Hematopoietic multipotent progenitor cell treated with erythropoietin and hydrocortisone succinate and interleukin-3 and kit ligand, for 4 days (in vitro differentiated cells): ENCODE measurements around the gene ASAH2.
"Not testable (repeated sequence)": the region's sequence is repeated elsewhere in the genome, so short reads cannot be mapped to it uniquely, and the experiment has no call there.

Experiments used
- DNase-seq: peaks from one replicate; pipeline ENCODE4 v3.0.0-alpha.2; 2015

ASAH2 gene

DNA sequence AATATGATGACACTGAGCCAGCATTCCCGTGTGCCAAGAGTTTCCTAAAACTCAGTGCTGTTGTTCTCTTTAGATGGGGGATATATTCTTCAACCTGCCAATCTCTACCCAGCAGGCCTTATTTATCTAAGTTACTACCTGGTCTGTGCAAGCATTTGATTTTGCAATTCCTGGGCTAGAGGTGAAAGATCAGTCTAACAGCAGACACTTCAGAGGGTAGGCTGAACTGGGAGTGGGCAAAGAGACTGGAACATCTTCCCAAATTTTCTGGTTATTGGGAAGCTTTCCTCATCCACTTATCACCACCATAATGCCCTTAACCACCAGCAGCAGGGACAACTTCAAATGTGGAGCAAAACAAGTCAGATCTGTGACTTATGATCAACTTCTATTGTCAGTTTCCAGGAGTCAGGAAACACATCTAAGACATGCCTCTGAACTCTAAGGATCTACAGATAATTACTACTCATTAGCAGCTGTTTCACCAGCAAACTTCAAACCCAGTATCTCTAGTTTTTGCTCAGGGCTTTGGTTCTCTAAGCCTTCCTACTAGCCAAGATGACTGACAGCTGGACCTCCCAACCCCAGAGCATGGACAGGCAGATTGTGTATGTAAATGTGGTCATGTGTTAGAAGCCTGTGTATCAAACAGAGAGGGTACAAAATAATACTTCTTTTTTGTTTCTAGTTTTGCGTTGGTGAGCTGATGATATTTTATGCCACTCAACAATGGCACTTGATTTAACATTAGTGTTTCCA, 1.0 kb downstream of the ASAH2 start:
- no peak for DNase-seq

DNA sequence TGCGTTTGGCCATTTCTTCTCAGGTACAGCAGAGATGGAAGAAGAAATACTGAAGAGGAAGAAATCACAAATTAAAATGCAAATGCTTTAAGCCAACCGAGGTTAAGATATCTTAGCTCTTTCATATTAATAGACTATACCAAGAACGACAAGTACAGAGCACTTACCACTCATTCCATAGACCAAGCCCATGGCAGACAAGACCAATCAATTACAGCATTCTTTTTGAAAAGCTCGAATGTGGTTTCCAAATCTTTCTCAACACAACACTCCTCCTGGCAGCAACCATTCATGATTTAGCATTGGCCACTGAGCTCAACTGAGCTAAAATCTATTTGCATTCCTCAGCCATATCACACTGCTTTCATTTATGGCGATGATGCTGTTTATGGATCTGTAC, 2.7 kb downstream of the ASAH2 start:
- no peak for DNase-seq

DNA sequence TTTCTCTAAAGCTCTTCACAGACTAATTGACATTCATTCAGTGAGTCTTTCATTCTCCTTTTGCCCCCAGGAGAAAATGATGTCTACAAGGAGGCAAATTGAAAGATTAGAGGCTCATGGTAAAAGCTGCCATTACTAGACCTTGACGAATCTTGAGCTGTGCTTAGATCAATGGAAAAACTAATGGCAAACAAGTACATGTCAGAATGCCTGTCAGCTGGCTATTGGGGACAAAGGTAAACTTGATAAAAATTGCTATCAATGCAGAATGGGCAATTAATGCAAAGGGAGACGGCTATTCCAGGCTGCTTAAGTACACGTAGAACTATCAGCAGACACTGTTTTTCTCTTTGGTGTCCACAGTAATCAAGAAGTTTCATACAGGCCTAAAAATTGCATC, 3.3 kb downstream of the ASAH2 start:
- DNase-seq: no peak

DNA sequence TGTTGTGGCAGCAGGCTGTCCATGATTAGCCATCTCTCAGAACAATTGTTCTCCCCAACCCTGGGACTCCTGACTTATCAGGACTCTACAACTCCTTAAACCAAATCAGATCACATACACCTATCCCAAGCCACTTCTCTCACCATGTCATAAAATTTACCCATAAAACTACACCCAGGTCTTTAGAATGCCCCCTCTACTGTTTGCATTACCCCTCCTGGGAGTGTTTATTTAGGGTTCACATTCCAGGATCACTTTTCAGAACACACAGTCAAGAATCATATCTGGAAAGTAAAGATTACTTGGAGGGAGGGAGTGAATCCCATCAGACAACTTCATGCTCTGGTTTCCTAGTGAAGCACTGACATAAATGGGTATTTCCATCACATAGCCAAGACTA, 7.1 kb downstream of the ASAH2 start:
- DNase-seq: no peak

DNA sequence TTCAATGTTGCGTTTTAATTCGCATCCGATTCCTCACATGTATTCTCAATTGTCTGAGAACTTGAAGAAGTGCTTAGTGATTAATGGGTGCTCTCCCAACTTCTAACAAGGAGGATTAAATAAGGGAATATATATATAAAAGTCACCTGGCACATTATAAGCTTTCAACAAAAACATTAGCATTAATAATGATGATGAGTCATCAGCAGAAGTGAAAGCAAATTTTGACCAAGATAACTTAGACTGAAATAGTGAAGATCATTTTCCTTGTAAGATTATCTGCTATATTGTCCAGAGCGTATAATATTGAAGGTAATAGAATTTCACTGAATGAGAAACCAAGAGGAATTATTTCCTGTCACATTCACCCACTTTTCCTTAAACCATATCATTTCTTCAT, 8.5 kb downstream of the ASAH2 start:
- no peak for DNase-seq

DNA sequence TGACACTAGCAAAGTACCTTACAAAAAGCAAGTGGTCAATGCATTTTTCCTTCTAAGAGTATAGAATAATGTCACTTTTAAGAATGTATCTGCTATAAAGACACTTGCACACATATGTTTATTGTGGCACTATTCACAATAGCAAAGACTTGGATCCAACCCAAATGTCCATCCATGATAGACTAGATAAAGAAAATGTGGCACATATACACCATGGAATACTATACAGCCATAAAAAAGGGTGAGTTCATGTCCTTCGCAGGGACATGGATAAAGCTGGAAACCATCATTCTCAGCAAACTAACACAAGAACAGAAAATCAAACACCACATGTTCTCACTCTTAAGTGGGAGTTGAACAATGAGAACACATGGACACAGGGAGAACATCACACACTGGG, 9.8 kb downstream of the ASAH2 start:
- DNase-seq: not testable (repeated sequence)

DNA sequence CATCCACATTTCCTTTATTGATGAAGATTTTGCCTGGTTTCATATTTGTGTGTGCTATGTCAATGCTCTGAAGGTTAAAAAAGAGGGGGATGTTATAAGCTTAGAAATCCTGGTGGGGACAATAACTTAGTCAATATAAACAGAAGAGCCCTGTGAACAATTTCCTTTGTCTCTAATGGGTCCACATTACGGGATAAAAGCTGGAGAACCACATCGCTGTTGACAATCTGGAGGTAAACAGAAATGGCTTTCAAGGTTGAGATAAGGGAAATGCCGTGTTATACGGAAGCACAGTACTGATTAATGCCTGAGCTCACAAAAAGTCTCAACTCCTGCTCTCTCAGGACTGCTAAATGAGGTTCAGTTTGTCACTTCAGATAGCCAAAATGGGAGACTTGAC, 16.8 kb downstream of the ASAH2 start:
- DNase-seq: no peak

DNA sequence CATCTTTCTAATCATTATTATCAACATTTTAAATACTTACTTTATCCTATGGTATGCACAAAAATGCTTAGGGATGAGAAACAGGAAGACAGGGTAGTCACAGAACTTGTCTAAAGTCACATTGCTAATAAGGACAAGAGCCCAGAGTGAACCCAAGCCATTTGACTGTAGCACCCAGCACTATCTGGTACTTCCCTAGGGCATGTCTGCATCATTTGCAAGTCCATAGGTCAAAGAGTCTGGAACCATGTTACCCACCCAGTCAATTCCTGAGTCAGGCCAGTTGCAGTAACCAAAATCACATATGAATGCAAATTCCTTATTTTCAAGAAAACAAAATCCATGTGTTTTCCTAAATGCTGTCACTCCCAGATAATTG, 19.1 kb downstream of the ASAH2 start:
- DNase-seq: no peak

DNA sequence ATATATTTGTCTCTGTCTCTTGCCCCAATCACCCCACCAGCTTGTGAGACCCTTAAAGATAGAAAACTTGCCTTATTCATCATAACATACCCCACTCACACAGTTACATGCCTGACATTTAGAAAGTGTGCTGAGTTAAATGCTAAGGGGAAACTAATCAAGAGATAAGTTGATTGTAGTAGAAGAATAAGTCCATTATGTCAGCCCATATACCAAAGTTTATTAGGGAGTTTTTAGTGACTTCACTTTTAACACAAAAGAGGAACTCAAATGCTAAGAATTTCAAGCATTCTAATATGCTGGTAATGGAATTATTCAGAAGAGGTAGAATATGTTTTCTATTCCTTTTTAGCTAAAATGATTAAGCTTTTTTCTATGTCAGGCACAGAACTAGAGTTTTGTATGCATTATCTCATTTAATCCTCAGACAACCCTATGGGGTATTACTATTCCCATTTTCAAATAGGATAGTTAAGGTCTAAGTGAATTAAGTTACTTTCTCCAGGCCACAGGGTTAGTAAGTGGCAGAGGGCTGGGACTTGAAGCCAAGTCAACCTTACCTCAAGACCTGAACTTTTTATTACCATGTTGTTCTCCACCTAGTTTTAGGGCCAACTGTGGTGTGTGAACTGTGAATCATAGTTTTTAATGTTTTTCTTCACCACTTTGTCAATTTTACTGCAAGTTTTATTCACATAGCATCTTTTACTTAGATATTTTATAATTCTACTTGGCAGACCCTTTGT, 19.6 kb downstream of the ASAH2 start:
- DNase-seq: peak; percentile 9

DNA sequence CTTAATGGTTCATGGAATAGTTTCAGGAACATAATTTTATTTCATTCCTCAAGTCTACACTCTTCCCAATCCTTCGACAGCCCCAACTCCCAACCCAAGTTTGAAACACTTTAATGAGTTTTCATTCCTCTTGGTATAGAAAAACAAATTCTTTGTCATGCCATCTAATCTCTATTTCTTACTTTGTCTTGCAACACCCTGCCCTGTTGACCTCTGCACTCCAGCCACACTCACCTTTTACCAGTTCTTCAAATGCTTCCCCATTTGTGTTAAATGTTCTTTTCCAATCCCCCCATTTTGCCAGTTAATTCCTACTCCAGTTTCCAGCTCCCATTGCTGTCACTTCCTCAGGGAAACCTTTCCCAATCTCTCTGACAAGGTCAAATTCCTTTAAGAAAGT, 21.9 kb downstream of the ASAH2 start:
- DNase-seq: no peak

DNA sequence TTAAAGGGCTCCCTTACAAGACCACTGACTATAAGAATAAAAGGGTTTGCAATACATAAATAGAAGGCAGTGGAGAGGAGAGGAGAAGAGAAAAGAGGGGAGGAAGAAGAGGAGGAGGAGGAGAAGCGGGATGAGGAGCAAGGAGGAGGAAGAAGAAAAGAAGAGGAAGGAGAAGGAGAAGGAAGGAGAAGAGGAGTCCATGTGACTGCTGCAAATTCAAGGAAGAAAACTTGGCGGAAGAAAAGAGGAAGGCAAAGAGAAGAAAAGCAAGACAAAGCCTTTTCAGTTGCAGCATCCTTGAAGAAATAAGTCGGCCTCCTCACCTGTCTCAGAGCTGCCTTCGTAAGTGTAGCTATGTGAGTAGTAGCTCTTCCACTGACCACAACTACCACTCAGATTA, 22.6 kb downstream of the ASAH2 start:
- no peak for DNase-seq

DNA sequence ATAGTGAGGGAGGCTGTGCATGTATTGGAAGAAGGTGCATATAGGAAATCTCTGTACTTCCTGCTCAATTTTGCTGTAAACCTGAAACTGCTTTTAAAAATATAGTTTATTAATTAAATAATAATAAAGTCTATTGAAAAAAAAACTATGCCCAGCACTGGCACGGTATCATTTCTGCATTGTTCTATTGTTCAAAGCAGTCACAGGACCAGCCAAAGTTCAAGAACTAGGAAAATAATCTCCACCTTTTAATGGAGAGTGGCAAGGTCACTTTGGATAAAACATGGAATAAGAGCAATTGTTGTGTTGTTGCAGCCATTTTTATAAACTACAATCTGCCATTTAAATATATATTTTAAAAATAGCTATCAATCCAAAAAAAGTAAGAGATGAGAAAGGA, 24.7 kb downstream of the ASAH2 start:
- no peak for DNase-seq

DNA sequence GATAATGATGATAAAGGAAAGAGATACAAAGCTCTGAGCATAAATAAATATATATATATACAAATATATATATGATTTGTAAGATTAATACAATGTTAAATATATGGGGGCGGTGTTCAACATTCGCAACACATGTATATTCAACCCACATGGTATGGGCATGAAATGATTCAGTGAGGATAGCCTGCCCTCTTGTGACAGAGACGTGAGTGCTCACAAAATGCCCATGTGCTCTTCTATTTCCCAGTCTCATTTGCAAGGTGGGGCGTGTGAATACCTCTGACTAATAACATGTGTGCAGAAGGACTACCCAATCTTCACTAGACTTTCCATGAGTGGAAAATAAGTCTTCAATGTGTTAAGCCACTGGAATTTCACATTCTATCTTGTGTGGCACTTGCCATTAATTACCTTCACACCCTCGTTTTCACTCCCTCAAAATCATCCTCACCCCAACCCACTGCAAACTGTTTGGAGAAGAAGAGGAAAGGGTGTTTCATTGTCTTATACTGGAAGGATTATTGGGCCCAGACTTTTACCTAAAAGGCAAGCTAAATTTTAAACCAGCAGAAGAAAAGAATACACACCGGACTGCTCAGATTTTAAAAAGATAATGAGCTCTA, 26.9 kb downstream of the ASAH2 start:
- peak; percentile 84 for DNase-seq

DNA sequence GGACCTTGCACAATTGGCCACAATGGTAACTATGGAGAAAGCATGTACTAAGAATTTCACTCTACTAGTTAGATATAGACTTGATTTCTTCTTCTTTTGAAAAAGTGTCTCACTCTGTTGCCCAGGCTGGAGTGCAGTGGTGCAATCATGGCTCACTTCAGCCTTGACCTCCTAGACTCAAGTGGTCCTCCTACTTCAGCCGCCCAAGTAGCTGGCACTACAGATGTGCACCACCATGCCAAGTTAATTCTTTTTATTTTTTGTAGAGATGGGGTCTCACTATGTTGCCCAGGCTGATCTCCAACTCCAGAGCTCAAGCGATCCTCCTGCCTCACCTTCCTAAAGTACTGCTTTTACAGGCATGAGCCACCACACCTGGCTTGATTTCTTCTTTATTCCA, 29.1 kb downstream of the ASAH2 start:
- no peak for DNase-seq

DNA sequence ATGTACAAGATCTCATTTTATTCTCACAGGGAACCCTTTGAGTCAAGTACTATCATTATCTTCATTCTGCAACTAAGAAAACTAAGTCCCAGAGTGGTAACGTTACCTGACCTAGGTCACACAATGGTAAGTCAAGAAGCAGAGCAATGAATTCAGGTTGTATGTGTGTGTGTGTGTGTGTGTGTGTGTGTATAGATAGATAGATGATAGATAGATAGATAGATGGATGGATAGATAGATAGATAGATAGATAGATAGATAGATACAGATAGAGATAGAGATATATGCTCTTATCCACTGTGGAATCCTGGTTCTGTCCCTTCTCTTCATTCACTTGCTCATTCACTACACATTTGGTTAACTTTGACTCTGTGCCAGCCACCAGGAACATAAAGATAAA, 29.8 kb downstream of the ASAH2 start:
- no peak for DNase-seq

DNA sequence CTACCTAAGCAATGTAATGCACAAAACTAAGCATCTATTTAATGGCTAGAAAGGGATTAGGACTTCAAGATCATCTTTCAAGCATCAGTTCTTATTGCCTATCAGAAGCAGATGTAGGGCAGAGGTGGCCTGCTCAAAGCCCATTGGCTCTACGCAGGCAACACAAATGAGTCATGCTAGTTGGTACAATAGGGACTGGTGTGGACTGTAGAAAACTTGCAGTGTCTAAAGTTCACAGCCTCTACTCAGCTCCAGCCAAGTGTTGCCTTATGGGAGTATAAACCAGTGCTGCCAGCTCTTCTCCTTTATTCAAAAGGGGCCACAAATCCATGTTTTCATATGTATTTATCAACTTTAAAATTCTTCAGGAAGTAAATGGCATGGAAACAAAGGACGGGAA, 31.7 kb downstream of the ASAH2 start:
- DNase-seq: no peak

DNA sequence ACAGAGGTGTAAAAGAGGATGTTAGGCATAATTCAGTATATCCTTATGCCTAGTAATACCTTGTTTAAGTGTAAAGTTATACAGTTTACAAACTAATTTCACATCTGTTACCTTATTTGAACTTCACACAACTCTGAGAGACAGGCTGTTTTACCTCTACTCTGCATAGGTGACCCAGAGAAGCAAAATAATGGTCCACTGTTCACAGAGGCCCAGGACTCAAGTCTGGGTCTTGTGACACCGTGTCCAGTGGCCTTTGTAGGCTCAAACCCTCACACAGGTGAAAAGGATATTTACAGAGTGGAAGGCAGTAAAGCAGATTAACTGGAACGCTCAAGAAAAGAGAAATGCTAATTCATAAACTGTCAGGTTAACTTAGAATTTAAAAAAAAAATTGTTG, 32.1 kb downstream of the ASAH2 start:
- no peak for DNase-seq

DNA sequence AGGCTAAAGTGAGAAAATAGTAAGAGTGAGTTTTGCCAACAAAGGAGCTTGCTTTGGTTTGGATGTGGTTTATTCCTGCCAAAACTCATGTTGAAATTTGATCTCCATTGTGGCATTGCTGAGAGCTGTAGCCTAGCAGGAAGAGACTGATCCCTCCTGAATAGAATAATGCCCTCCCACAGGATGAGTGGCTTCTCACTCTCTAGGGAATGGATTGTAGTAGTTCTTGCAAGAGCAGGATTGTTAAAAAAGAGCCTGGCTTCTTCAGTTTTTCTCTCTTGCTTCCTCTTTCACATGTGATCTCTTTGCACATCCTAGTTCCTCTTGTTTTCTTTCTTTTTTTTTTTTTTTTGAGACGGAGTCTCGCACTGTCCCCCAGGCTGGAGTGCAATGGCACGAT, 34.4 kb downstream of the ASAH2 start:
- peak; percentile 14 for DNase-seq

DNA sequence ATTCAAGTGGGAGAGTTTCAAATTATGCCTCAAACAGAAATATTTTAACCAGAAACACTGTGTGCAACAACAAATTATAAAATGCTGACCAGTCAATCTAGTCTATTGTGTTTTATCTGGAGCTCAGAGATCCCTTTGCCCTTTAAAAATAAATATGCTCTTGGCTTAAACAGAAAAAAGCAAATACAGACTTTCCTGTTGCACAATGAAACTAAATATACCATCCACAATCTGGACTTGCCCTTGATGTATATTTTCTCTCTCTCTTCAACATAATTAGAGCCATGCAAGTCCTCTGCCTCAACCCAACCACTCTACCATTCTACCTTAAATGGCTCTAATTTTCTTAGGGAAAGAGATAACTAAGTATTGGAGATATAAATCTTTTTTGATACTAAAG, 34.9 kb downstream of the ASAH2 start:
- DNase-seq: no peak

DNA sequence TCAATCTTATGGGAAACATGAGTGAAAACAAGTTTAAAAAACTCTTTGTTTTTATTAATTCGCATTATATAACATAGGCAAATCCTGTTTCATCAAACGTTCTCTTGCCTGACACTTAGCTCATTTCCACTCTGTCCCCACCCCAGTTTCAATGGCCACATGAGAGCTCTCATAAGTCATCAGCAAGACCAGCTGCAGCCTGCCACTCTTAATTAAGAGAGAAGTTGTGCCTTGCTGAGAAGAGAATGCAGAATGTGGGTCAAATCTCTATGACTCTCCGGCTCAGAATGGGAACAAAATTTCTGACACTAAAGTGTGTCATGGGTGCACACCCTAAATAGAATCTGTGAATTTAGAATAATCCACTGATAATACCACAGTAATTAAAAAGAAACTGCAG, 39.6 kb downstream of the ASAH2 start:
- DNase-seq: no peak

DNA sequence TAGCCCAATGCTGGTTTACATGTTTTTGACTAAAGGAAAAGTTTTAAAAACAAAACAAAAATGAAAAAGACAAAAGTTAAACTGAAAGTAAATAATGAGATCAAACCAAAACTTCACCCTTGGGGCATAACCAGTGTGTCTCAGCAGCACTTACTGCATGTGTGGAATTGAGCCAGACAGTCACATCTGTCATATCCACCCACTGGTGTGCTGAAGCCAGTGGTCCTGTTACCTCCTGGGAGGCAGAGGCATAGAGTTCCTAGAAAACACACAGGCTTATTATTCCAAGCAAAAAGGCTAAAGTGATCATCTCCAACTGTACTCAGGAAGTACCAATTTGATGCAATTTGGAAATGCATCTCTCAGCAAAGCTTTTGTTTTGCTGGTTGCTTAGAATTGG, 40.4 kb downstream of the ASAH2 start:
- DNase-seq: no peak
